Fibroblast of lung (primary cell): ENCODE measurements around the gene ANO7.

Experiments used
- CTCF ChIP-seq, 2 donors: IDR thresholded peaks in 1 of 2; conservative IDR thresholded peaks in 1 of 2; 1 replicate in 1 of 2; 2 replicates in 1 of 2; pipeline ENCODE4 v1.5.1; 2011 to 2012; ENCODE audit warnings: low read length in 2 of 2, control low read depth in 1 of 2, inconsistent platforms in 1 of 2, low read depth in 1 of 2, mild to moderate bottlenecking in 1 of 2
- EZH2 ChIP-seq: IDR thresholded peaks from 2 replicates; pipeline ENCODE4 v1.5.1; 2012; ENCODE audit warnings: low read length, control low read depth, mild to moderate bottlenecking; ENCODE audit errors: missing control alignments

- no peak for TF ChIP-seq CTCF (conservative IDR thresholded peaks at IDR 0.05 in 1 of 2, IDR thresholded peaks at IDR 0.05 in 1 of 2; ENCODE audit: low read depth in 1 of 2, low read length in 2 of 2)
- no peak for TF ChIP-seq EZH2
Measured at GRCh38 chr2:241199286-241199685, 10.8 kb downstream of the ANO7 start.
